Neural cell (in vitro differentiated cells): ENCODE measurements around the gene PBX2. TPM values are rescaled to one million over a fixed set of nuclear protein-coding genes. Genes with fewer than 3 reads are reported as not detected.
A peak's percentile ranks its signal among the peaks of the same experiment; 100 is the strongest.

Source experiments
- H2AFZ ChIP-seq: fragments of 200-600, 300-800 bp; sonication (generic), shearing (Covaris generic); 2 replicates; pipeline ENCODE4 v1.6.0; 2014; ENCODE audit warnings: low read depth, mild to moderate bottlenecking, antibody characterized with exemption, low read length, moderate library complexity
- H3F3A ChIP-seq: fragments of 200-600 bp; shearing (Covaris generic); 2 replicates; pipeline ENCODE4 v1.6.1; 2016; ENCODE audit warnings: mild to moderate bottlenecking, moderate library complexity, mixed read lengths, antibody characterized with exemption, low read length; ENCODE audit not compliant: insufficient read depth, poor library complexity, severe bottlenecking
- H3K27ac ChIP-seq: fragments of 200-600, 300-800 bp; sonication (generic), shearing (Covaris generic); 2 replicates; pipeline ENCODE4 v1.5.1; 2014; ENCODE audit warnings: mild to moderate bottlenecking, low read length, moderate library complexity
- H3K27me3 ChIP-seq: fragments of 300-800, 200-600 bp; sonication (generic), shearing (Covaris generic); 2 replicates; pipeline ENCODE4 v1.6.0; 2014; ENCODE audit warnings: mild to moderate bottlenecking, low read depth, low read length, moderate library complexity; ENCODE audit not compliant: insufficient read depth
- H3K36me3 ChIP-seq: fragments of 300-800, 200-600 bp; sonication (generic), shearing (Covaris generic); 2 replicates; pipeline ENCODE4 v1.5.1; 2014; ENCODE audit warnings: mild to moderate bottlenecking, antibody characterized with exemption, low read length, moderate library complexity; ENCODE audit not compliant: insufficient read depth
- H3K4me2 ChIP-seq: fragments of 300-800, 200-600 bp; sonication (generic), shearing (Covaris generic); 2 replicates; pipeline ENCODE4 v1.6.0; 2014; ENCODE audit warnings: mild to moderate bottlenecking, low read length
- H3K4me3 ChIP-seq: fragments of 300-800, 200-600 bp; sonication (generic), shearing (Covaris generic); 2 replicates; pipeline ENCODE4 v1.5.1; 2014; ENCODE audit warnings: mild to moderate bottlenecking, low read length, moderate library complexity
- H3K79me2 ChIP-seq: fragments of 200-600 bp; shearing (Covaris generic); replicated peaks from 2 replicates; pipeline ENCODE4 v1.6.0; 2014; ENCODE audit warnings: mild to moderate bottlenecking, low read length, moderate library complexity; ENCODE audit not compliant: insufficient read depth
- H3K9ac ChIP-seq: fragments of 300-800, 200-600 bp; sonication (generic), shearing (Covaris generic); 2 replicates; pipeline ENCODE4 v1.6.1; 2016; ENCODE audit warnings: mild to moderate bottlenecking, low read length, mixed read lengths
- H3K9me2 ChIP-seq: fragments of 200-600 bp; shearing (Covaris generic); 2 replicates; pipeline ENCODE4 v1.6.1; 2016; ENCODE audit warnings: mild to moderate bottlenecking, low read length, mixed read lengths; ENCODE audit not compliant: insufficient read depth
- H3K9me3 ChIP-seq: fragments of 200-600, 300-800 bp; sonication (generic), shearing (Covaris generic); 2 replicates; pipeline ENCODE4 v1.6.1; 2016; ENCODE audit warnings: mild to moderate bottlenecking, mixed run types, low read length, moderate library complexity, mixed read lengths
- H4K20me1 ChIP-seq: fragments of 200-600 bp; shearing (Covaris generic); 2 replicates; pipeline ENCODE4 v1.6.1; 2016; ENCODE audit warnings: mild to moderate bottlenecking, mixed run types; ENCODE audit not compliant: insufficient read depth
- EP300 ChIP-seq: fragments of 450-650 bp; conservative IDR thresholded peaks from 2 replicates; pipeline ENCODE4 v1.6.1; 2014; ENCODE audit warnings: antibody characterized with exemption, mild to moderate bottlenecking, moderate library complexity; ENCODE audit not compliant: poor library complexity, severe bottlenecking
- EZH2 ChIP-seq: fragments of 200-600, 300-800 bp; shearing (Covaris generic), sonication (generic); IDR thresholded peaks from 2 replicates; pipeline ENCODE4 v1.6.1; 2014; ENCODE audit warnings: antibody characterized with exemption, low read length, borderline replicate concordance, mild to moderate bottlenecking; ENCODE audit not compliant: insufficient read depth, poor library complexity, severe bottlenecking
- MXI1 ChIP-seq: fragments of 450-650 bp; conservative IDR thresholded peaks from 2 replicates; pipeline ENCODE4 v1.6.1; 2014; ENCODE audit warnings: antibody characterized with exemption, mild to moderate bottlenecking; ENCODE audit not compliant: poor library complexity, severe bottlenecking
- POLR2AphosphoS5 ChIP-seq: IDR thresholded peaks from 2 replicates; pipeline ENCODE4 v1.6.1; 2012
- RAD21 ChIP-seq: fragments of 450-650 bp; conservative IDR thresholded peaks from 2 replicates; pipeline ENCODE4 v1.6.1; 2014; ENCODE audit warnings: antibody characterized with exemption, mild to moderate bottlenecking, moderate library complexity
- SMC3 ChIP-seq: fragments of 450-650 bp; conservative IDR thresholded peaks from 2 replicates; pipeline ENCODE4 v1.6.1; 2014; ENCODE audit warnings: antibody characterized with exemption, mild to moderate bottlenecking, moderate library complexity; ENCODE audit not compliant: poor library complexity
- TAF1 ChIP-seq: IDR thresholded peaks from 2 replicates; pipeline ENCODE4 v1.6.1; 2012; ENCODE audit warnings: low read depth
- polyA plus RNA-seq: library from polyadenylated mRNA; depleted of rRNA; stranded (reverse); fragments of >200 nt; gene quantifications from 2 replicates; pipeline ENCODE4 v1.2.3, GENCODE V29; 2014
- TF ChIP-seq, protein P1 (sequence below): IDR thresholded peaks from 2 replicates; pipeline ENCODE4 v1.6.1; 2012; ENCODE audit warnings: borderline replicate concordance
- TF ChIP-seq, protein P2 (sequence below): fragments of 450-650 bp; IDR thresholded peaks from 2 replicates; pipeline ENCODE4 v1.5.1; 2014; ENCODE audit warnings: antibody characterized with exemption, mild to moderate bottlenecking, moderate library complexity; ENCODE audit not compliant: poor library complexity, severe bottlenecking

PBX2 gene
- polyA plus RNA-seq, 1 donor from 2014 or later: 53.2 TPM

DNA sequence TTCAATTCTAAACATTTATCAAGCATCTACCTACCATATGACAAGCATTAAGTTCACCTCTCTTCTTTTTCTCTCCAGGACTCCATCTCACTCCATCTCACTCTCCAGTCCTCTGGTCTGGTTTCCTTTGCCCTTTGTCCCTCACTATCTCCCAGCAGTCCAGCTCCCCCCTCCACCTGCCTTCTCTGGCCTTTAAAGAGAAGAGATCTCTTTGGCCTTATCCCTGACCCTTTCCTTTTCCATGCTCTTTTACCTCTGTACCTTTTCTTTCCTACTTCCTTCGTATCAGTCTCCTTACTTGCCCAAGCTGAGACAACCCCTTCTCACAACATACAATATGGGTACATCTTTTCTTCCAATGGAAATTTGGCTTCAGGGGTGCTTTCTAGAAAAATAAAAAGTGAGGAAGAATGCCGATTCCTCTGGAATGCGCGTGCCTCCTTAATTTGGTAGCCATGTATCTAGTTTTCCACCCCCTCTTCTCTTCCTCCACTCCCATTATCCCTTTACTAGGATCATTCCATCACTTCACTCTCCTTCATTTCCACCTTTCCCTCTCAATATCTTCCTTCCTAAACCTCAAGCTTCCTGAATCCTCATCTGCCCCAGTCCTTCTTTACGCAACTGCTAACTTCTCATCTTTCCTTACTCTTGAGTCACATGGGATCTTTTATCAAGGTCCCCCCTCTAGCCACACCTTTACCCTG lies 13.4 kb downstream of the PBX2 start:
- Histone ChIP-seq H3K4me3 (peak overlapping the region; percentile 91), H4K20me1 (no peaks in the 10 kb centered on the region), H3K4me2 (peak overlapping the region; percentile 90), H3K27ac (peak overlapping the region; percentile 97), H3K36me3 (no peaks in the 10 kb centered on the region), H3K9me2 (no peaks in the 10 kb centered on the region), H2AFZ (peak overlapping the region; percentile 34), H3K9ac (peak overlapping the region; percentile 99), H3F3A (peaks cover 4% of the 10 kb centered on the region), H3K27me3 (no peaks in the 10 kb centered on the region), H3K79me2 (peaks cover 51% of the 10 kb centered on the region), H3K9me3 (no peaks in the 10 kb centered on the region)
- TF ChIP-seq, protein P1, sequence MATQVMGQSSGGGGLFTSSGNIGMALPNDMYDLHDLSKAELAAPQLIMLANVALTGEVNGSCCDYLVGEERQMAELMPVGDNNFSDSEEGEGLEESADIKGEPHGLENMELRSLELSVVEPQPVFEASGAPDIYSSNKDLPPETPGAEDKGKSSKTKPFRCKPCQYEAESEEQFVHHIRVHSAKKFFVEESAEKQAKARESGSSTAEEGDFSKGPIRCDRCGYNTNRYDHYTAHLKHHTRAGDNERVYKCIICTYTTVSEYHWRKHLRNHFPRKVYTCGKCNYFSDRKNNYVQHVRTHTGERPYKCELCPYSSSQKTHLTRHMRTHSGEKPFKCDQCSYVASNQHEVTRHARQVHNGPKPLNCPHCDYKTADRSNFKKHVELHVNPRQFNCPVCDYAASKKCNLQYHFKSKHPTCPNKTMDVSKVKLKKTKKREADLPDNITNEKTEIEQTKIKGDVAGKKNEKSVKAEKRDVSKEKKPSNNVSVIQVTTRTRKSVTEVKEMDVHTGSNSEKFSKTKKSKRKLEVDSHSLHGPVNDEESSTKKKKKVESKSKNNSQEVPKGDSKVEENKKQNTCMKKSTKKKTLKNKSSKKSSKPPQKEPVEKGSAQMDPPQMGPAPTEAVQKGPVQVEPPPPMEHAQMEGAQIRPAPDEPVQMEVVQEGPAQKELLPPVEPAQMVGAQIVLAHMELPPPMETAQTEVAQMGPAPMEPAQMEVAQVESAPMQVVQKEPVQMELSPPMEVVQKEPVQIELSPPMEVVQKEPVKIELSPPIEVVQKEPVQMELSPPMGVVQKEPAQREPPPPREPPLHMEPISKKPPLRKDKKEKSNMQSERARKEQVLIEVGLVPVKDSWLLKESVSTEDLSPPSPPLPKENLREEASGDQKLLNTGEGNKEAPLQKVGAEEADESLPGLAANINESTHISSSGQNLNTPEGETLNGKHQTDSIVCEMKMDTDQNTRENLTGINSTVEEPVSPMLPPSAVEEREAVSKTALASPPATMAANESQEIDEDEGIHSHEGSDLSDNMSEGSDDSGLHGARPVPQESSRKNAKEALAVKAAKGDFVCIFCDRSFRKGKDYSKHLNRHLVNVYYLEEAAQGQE: no peak
- TF ChIP-seq, protein P2, sequence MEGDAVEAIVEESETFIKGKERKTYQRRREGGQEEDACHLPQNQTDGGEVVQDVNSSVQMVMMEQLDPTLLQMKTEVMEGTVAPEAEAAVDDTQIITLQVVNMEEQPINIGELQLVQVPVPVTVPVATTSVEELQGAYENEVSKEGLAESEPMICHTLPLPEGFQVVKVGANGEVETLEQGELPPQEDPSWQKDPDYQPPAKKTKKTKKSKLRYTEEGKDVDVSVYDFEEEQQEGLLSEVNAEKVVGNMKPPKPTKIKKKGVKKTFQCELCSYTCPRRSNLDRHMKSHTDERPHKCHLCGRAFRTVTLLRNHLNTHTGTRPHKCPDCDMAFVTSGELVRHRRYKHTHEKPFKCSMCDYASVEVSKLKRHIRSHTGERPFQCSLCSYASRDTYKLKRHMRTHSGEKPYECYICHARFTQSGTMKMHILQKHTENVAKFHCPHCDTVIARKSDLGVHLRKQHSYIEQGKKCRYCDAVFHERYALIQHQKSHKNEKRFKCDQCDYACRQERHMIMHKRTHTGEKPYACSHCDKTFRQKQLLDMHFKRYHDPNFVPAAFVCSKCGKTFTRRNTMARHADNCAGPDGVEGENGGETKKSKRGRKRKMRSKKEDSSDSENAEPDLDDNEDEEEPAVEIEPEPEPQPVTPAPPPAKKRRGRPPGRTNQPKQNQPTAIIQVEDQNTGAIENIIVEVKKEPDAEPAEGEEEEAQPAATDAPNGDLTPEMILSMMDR: no peak
- no peak for TF ChIP-seq POLR2AphosphoS5
- TF ChIP-seq TAF1: no peak
- TF ChIP-seq MXI1: no peak
- no peak for TF ChIP-seq EZH2
- no peak for TF ChIP-seq EP300
- TF ChIP-seq SMC3: no peak
- TF ChIP-seq RAD21: no peak

DNA sequence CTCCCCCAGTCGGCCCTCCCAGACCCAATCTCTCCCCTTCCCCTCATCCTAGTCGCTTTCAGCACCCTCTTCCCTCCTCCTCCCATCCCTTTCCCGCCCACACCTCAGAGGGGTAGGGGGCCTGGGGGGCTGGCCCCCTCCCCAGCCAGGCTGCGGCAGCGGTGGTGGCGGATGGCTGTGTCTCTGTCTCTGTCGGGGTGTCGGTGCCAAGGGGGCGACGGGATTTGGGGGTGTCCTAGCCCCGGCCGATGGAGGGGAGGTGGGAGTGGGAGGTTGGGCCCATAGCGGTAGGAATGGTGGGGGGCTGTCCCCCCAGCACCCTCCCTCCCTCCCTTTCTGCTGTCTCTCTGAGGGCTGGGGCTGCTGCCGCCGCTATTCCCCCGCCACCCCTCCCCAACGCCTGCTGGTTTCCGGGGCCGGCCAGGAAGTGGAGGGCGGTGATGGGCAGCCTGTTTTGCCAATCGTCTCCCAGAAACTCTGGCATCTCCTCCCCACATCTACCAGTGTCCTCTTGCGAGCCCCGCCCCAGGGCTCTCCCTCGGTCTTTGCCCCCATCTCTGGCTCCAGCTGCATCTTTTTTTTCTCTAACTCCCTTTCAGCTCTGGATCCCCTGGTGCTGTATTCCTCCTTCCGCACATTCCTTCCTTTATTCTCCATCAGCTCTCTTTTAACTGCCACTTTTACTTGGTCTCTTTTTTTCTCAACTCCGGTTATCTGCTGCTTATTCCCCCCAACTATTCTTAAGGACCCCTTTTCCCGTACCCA lies 14.1 kb downstream of the PBX2 start, which contains the start of gene AGPAT1:
TSS of gene AGPAT1 (minus strand) at position 374 of the 765 bp plus-strand sequence. CDS start 4,588 bp downstream, outside the sequence.
- Histone ChIP-seq H3K9ac (peak within 1 kb of the TSS; percentile 99), H3K27ac (peak within 1 kb of the TSS; percentile 97), H3K4me3 (peak within 1 kb of the TSS; percentile 91), H3F3A (peaks cover 4% of the 10 kb centered on the region), H3K9me2 (no peaks in the 10 kb centered on the region), H3K9me3 (no peaks in the 10 kb centered on the region), H4K20me1 (no peaks in the 10 kb centered on the region), H3K4me2 (peak within 1 kb of the TSS; percentile 90), H2AFZ (peak within 1 kb of the TSS; percentile 69), H3K36me3 (no peaks in the 10 kb centered on the region), H3K27me3 (no peaks in the 10 kb centered on the region), H3K79me2 (peaks cover 51% of the 10 kb centered on the region)
- no peak for TF ChIP-seq EZH2
- peak; percentile 30 for TF ChIP-seq MXI1
- peak; percentile 27 for TF ChIP-seq SMC3
- peak; percentile 89 for TF ChIP-seq POLR2AphosphoS5
- no peak for TF ChIP-seq EP300
- no peak for TF ChIP-seq RAD21
- TF ChIP-seq, protein P1: no peak
- peak; percentile 83 for TF ChIP-seq TAF1
- TF ChIP-seq, protein P2: no peak
